HG02798 (cell line): ENCODE results near the gene ICAM3.

ENCODE experiments used
- ATAC-seq: cut with Tn5 transposase; IDR thresholded peaks from one replicate; pipeline ENCODE4 v1.9.1; 2021; ENCODE audit warnings: mild to moderate bottlenecking; ENCODE audit not compliant: unreplicated experiment, poor library complexity

ICAM3 gene

DNA sequence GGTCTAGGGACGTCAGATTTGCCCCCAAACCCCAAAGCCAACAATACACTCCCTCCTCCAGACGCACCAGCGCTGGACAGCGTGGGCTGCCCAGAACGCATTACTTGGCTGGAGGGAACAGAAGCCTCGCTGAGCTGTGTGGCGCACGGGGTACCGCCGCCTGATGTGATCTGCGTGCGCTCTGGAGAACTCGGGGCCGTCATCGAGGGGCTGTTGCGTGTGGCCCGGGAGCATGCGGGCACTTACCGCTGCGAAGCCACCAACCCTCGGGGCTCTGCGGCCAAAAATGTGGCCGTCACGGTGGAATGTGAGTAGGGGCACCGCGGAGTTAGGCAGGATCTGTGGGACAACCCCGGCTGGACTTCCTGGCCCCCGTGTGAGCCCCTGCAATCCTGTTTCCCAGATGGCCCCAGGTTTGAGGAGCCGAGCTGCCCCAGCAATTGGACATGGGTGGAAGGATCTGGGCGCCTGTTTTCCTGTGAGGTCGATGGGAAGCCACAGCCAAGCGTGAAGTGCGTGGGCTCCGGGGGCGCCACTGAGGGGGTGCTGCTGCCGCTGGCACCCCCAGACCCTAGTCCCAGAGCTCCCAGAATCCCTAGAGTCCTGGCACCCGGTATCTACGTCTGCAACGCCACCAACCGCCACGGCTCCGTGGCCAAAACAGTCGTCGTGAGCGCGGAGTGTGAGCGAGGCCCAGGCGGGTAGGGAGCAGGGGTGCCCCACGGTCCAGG lies 45.6 kb downstream of the ICAM3 start:
- ATAC-seq = no peak

DNA sequence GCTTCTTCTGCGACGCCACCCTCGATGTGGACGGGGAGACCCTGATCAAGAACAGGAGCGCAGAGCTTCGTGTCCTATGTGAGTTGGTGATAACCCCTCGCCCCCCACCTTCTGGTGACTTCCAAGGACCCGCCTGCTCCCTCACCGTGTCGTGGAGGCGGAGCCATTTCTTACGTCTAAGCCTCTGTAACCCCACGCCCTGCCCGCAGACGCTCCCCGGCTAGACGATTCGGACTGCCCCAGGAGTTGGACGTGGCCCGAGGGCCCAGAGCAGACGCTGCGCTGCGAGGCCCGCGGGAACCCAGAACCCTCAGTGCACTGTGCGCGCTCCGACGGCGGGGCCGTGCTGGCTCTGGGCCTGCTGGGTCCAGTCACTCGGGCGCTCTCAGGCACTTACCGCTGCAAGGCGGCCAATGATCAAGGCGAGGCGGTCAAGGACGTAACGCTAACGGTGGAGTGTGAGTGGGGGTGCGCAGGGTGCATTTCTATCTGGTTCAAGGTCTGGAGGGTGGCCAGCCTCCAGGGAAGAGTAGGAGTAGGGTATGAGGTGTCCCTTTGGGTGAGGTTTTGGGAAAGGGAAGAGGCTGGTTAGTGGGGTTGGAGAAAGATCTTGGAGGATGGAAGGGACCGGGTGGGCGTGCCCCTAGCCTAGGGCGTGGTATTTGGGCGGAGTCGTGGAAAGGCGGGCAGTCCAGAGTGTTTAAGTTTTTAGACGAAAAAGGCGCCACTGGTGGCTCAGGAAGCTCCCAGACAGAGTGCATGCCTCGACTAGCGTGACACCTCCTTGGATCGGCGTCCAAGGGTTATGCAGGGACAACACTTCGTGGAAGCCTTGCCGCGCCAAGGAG lies 46.4 kb downstream of the ICAM3 start:
- no peak for ATAC-seq

DNA sequence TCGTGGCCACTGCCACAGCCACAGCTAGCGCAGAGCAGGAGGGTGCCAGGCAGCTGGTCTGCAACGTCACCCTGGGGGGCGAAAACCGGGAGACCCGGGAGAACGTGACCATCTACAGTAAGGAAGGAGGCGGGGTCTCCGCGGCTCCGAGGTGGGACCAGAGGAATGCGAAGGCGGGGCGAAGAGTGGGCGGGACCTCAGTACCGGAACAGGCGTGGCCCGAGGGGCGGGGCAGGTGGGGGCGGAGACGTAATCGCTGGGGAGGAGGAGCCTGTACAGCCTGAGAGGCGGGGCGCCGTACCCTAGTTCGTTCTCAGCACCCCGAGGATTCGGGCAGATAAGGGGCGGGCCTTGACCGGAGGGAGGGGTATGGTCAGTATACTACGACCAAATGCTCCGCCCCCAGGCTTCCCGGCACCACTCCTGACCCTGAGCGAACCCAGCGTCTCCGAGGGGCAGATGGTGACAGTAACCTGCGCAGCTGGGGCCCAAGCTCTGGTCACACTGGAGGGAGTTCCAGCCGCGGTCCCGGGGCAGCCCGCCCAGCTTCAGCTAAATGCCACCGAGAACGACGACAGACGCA lies 47.1 kb downstream of the ICAM3 start:
- ATAC-seq = peak; percentile 53

DNA sequence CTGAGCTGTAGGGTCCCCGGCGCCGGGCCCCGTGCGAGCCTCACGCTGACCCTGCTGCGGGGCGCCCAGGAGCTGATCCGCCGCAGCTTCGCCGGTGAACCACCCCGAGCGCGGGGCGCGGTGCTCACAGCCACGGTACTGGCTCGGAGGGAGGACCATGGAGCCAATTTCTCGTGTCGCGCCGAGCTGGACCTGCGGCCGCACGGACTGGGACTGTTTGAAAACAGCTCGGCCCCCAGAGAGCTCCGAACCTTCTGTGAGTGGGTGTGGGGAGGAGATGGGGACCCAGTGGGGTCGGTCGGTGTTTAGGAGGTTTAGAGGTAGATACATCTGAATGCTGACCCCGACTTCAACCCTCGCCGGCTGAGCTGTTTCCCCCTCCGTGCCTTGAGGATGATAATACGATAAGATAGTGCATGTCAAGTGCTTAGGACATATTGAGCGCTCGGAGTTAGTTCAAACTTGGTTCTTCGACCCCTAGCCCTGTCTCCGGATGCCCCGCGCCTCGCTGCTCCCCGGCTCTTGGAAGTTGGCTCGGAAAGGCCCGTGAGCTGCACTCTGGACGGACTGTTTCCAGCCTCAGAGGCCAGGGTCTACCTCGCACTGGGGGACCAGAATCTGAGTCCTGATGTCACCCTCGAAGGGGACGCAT lies 47.7 kb downstream of the ICAM3 start:
- ATAC-seq = no peak

DNA sequence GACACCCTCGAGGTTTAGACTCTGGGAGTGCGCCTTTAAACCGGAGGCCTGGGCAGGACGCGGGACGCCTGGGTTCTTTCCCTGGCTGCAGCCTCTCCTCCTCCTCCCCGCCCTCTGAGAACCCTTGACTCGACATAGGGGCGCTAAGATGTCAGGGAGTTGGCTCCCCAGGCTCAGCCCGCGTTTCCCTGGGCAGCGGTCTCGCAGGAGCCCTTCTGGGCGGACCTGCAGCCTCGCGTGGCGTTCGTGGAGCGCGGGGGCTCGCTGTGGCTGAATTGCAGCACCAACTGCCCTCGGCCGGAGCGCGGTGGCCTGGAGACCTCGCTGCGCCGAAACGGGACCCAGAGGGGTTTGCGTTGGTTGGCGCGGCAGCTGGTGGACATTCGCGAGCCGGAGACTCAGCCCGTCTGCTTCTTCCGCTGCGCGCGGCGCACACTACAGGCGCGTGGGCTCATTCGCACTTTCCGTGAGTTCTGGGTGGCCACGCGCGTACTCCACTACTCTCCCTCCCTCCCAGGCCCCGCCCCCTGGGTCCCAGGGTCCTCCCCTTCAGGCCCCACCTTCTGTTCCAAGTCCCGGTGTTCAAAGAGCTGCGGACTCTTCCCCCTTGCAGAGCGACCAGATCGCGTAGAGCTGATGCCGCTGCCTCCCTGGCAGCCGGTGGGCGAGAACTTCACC lies 48.4 kb downstream of the ICAM3 start:
- ATAC-seq = no peak

DNA sequence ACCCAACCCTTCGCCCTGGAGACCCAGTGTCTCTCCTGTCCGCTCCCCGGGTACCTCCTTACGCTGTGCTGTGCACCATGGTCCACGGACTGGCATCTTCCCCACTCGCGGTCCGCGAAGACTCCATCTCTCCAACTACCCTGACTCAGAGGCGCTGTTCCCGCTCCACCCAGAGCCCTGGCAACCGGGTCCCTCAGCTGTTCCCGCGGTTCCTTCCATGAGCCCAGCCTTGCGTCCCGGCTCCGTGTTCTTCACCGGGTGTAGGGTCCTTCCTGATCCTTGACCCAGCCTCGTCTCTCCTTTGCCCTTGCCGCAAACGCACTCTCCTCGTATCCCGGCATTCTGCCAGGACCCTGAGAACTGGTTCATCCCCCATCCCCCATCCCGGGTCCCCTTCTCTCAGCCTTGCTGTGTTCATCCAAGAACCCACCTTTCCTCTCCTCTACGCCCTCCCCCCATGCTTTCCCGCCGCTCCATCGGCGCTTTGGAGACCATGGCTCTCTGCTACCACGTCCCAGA lies 49.0 kb downstream of the ICAM3 start:
- no peak for ATAC-seq

DNA sequence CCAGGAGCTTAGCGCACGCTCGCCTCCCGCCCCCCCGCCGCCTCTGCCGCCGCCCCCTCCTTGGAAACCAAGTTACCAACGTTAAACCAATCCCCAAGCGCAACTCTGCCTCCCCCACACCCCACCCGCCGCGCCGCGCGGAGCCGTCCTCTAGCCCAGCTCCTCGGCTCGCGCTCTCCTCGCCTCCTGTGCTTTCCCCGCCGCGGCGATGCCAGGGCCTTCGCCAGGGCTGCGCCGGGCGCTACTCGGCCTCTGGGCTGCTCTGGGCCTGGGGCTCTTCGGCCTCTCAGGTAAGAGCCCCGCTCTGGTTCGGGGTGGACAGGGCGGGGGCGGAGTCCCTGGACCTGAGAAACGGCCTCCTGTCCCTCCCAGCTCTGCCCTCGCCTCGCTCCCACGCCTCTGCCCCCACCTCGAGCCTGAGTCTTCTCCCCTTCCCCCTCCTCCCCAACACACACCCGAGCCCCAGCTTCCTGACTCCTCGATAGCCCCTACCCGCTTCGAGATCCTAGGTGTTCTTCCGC lies 49.5 kb downstream of the ICAM3 start, which contains the start of gene ICAM5:
Gene ICAM5 (plus strand): TSS at position 117 of the 521 bp plus-strand sequence. CDS start 92 bp downstream, at position 209.
- no peak for ATAC-seq

DNA sequence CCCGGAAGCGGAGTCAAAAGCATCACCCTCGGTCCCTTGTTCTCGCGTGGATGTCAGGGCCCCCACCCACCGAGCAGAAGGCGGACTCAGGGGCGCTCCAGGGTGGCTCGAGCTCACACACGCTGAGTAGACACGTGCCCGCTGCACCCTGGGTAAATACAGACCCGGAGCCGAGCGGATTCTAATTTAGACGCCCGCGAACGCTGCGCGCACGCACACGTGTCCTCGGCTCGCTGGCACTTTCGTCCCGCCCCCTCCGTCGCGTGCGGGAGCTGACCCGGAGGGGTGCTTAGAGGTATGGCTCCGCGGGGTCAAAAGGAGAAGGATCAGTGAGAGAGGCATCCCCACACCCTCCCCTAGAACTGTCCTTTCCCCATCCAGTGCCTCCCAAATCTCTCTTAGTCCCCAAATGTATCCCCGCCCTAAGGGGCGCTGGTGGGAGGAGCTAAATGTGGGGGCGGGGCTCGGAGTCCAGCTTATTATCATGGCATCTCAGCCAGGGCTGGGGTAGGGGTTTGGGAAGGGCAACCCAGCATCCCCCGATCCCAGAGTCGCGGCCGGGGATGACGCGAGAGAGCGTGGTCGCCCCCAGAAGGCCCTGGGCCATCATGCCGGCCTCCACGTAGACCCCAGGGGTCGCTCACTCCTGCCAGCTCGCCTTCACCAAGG lies 50.1 kb downstream of the ICAM3 start:
- no peak for ATAC-seq

DNA sequence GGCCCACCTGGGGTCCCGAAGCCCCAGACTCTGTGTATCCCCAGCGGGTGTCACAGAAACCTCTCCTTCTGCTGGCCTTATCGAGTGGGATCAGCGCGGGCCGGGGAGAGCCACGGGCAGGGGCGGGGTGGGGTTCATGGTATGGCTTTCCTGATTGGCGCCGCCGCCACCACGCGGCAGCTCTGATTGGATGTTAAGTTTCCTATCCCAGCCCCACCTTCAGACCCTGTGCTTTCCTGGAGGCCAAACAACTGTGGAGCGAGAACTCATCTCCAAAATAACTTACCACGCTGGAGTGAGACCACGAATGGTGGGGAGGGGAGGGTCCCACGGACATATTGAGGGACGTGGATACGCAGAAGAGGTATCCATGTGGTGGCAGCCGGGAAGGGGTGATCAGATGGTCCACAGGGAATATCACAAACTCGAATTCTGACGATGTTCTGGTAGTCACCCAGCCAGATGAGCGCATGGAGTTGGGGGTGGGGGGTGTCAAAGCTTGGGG lies 50.7 kb downstream of the ICAM3 start:
- no peak for ATAC-seq

DNA sequence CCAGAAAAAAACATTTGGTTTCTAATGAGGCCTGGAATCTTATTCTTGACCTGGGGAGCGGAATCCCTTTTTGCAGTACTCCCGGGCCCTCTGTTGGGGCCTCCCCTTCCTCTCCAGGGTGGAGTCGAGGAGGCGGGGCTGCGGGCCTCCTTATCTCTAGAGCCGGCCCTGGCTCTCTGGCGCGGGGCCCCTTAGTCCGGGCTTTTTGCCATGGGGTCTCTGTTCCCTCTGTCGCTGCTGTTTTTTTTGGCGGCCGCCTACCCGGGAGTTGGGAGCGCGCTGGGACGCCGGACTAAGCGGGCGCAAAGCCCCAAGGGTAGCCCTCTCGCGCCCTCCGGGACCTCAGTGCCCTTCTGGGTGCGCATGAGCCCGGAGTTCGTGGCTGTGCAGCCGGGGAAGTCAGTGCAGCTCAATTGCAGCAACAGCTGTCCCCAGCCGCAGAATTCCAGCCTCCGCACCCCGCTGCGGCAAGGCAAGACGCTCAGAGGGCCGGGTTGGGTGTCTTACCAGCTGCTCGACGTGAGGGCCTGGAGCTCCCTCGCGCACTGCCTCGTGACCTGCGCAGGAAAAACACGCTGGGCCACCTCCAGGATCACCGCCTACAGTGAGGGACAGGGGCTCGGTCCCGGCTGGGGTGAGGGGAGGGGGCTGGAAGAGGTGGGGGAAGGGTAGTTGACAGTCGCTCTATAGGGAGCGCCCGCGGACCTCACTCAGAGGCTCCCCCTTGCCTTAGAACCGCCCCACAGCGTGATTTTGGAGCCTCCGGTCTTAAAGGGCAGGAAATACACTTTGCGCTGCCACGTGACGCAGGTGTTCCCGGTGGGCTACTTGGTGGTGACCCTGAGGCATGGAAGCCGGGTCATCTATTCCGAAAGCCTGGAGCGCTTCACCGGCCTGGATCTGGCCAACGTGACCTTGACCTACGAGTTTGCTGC lies 52.4 kb downstream of the ICAM3 start, which contains the start of gene ICAM4:
Gene ICAM4 (plus strand): TSS at position 153 of the 935 bp plus-strand sequence. CDS start 58 bp downstream, at position 211.
- no peak for ATAC-seq

DNA sequence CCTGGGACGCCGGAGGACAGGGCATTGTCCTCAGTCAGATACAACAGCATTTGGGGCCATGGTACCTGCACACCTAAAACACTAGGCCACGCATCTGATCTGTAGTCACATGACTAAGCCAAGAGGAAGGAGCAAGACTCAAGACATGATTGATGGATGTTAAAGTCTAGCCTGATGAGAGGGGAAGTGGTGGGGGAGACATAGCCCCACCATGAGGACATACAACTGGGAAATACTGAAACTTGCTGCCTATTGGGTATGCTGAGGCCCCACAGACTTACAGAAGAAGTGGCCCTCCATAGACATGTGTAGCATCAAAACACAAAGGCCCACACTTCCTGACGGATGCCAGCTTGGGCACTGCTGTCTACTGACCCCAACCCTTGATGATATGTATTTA lies 54.0 kb downstream of the ICAM3 start:
- ATAC-seq = no peak

DNA sequence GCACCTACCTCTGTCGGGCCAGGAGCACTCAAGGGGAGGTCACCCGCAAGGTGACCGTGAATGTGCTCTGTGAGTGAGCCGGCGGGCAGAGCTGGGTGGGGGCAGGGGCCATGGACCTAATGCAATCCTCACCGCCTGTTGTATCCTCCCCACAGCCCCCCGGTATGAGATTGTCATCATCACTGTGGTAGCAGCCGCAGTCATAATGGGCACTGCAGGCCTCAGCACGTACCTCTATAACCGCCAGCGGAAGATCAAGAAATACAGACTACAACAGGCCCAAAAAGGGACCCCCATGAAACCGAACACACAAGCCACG lies 54.5 kb downstream of the ICAM3 start:
- ATAC-seq = no peak

DNA sequence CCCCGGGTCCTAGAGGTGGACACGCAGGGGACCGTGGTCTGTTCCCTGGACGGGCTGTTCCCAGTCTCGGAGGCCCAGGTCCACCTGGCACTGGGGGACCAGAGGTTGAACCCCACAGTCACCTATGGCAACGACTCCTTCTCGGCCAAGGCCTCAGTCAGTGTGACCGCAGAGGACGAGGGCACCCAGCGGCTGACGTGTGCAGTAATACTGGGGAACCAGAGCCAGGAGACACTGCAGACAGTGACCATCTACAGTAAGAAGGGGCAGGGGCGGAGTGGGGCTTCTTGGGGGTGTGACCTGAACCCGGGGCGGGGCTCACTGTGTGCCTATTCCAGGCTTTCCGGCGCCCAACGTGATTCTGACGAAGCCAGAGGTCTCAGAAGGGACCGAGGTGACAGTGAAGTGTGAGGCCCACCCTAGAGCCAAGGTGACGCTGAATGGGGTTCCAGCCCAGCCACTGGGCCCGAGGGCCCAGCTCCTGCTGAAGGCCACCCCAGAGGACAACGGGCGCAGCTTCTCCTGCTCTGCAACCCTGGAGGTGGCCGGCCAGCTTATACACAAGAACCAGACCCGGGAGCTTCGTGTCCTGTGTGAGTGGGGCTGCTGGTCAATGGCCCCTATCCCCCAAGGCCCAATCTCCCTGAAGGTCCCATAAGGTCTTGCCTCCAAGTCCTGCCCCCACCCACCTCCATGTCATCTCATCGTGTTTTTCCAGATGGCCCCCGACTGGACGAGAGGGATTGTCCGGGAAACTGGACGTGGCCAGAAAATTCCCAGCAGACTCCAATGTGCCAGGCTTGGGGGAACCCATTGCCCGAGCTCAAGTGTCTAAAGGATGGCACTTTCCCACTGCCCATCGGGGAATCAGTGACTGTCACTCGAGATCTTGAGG lies 55.1 kb downstream of the ICAM3 start:
- no peak for ATAC-seq
